ENCODE measurements around the gene CD79A.

CD79A gene

GRCh38 chr19:41920882-41921576 is 44.0 kb downstream of the CD79A start:
- no peak for DNase-seq

- DNase-seq: no peak
These were observed 44.8 kb downstream of the CD79A start for GRCh38 chr19:41921577-41922576.

GRCh38 chr19:41922585-41922984 is 45.5 kb downstream of the CD79A start:
- no peak for DNase-seq

- DNase-seq: no peak
These were observed 46.1 kb downstream of the CD79A start for GRCh38 chr19:41923045-41923788.

GRCh38 chr19:41924151-41925145 is 47.4 kb downstream of the CD79A start:
- no peak for DNase-seq

GRCh38 chr19:41925208-41926003 is 48.3 kb downstream of the CD79A start:
- DNase-seq: no peak

GRCh38 chr19:41926028-41926762 is 49.1 kb downstream of the CD79A start:
- DNase-seq: no peak

GRCh38 chr19:41926763-41927496 is 49.9 kb downstream of the CD79A start:
- no peak for DNase-seq

- DNase-seq: no peak
These were observed 50.6 kb downstream of the CD79A start for GRCh38 chr19:41927497-41928192.

- DNase-seq: no peak
These were observed 51.2 kb downstream of the CD79A start, which contains the start of gene ERFL for GRCh38 chr19:41928221-41928683. TSS of gene ERFL (minus strand) at chr19:41928449. CDS start at chr19:41912919, 15,530 bp downstream.

- DNase-seq: peak; percentile 48
These were observed 51.9 kb downstream of the CD79A start for GRCh38 chr19:41928754-41929535.

GRCh38 chr19:41929536-41930071 is 52.5 kb downstream of the CD79A start:
- DNase-seq: no peak

- no peak for DNase-seq
These were observed 53.2 kb downstream of the CD79A start for GRCh38 chr19:41930322-41930722.

Measured in CD4-positive, alpha-beta T cell treated with Interleukin-4 for 4 hours (primary cell).